B cell (primary cell): ENCODE results near the gene GNS.

Source experiments
- EZH2 ChIP-seq: IDR thresholded peaks from 2 replicates; pipeline ENCODE4 v1.6.1; 2012; ENCODE audit warnings: borderline replicate concordance, low read depth, mild to moderate bottlenecking, moderate library complexity, low read length; ENCODE audit not compliant: insufficient read depth, poor library complexity, severe bottlenecking
- TF ChIP-seq, protein P1 (sequence below): fragments of 200-600 bp; IDR thresholded peaks from one replicate; pipeline ENCODE4 v1.8.0; 2022; ENCODE audit warnings: antibody characterized with exemption, mild to moderate bottlenecking

DNA sequence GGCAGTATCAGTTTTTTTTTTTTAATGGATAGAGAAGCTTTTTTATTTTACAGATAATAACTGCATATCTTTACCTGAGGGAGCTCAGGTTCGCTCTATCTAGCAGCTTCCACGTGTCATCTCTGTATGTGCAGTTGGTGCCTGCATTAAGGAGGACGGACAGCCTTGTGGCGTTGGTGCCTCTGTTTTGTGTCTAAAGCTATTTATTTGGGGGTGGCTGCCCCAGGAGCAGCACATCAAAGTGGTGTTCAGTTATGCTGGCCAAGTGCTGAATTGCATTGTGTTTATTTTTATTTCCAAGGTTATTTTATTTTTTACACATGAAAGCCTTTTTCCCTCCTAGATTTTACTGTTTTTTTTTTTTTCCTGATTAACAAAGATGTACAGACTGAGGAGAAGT, 89.2 kb downstream of the GNS start:
- TF ChIP-seq, protein P1, sequence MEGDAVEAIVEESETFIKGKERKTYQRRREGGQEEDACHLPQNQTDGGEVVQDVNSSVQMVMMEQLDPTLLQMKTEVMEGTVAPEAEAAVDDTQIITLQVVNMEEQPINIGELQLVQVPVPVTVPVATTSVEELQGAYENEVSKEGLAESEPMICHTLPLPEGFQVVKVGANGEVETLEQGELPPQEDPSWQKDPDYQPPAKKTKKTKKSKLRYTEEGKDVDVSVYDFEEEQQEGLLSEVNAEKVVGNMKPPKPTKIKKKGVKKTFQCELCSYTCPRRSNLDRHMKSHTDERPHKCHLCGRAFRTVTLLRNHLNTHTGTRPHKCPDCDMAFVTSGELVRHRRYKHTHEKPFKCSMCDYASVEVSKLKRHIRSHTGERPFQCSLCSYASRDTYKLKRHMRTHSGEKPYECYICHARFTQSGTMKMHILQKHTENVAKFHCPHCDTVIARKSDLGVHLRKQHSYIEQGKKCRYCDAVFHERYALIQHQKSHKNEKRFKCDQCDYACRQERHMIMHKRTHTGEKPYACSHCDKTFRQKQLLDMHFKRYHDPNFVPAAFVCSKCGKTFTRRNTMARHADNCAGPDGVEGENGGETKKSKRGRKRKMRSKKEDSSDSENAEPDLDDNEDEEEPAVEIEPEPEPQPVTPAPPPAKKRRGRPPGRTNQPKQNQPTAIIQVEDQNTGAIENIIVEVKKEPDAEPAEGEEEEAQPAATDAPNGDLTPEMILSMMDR, result no peak
- TF ChIP-seq EZH2, result no peak
